Natural killer cell treated with Interleukin-12 subunit alpha and Interleukin-12 subunit beta and Interleukin-15 and Interleukin-18, amount 100 ng/mL, for 72 hours (primary cell): Measurements from ENCODE around the gene DNAJC17. TPM values are rescaled to one million over a fixed set of nuclear protein-coding genes. Genes with fewer than 3 reads are reported as not detected.
A peak's percentile ranks its signal among the peaks of the same experiment; 100 is the strongest.

ENCODE experiments used
- ATAC-seq, 2 donors: fragments of 150-1000 bp; cut with Tn5 transposase in 1 of 2; sonication (Bioruptor Pico), chemical (Tn5 transposase) in 1 of 2; 2 replicates each; pipeline ENCODE4 v1.10.0; 2021
- DNase-seq: peaks from one replicate; pipeline ENCODE4 v3.0.0; 2022; ENCODE audit warnings: low spot score
- H3K27ac Mint-ChIP-seq, 2 donors: 1 replicate in 1 of 2; 2 replicates in 1 of 2; pipeline ENCODE4 v1.8.0; 2022; ENCODE audit warnings: mixed read lengths in 2 of 2, mild to moderate bottlenecking in 1 of 2, moderate library complexity in 1 of 2
- H3K27me3 Mint-ChIP-seq, 2 donors: 1 replicate in 1 of 2; 2 replicates in 1 of 2; pipeline ENCODE4 v1.8.0; 2022; ENCODE audit warnings: mixed read lengths in 2 of 2
- H3K36me3 Mint-ChIP-seq: one replicate; pipeline ENCODE4 v1.8.0; 2022; ENCODE audit warnings: mixed read lengths
- H3K4me1 Mint-ChIP-seq, 2 donors: 1 replicate in 1 of 2; 2 replicates in 1 of 2; pipeline ENCODE4 v1.8.0; 2022; ENCODE audit warnings: low read depth in 2 of 2, mixed read lengths in 2 of 2, mild to moderate bottlenecking in 1 of 2
- H3K4me3 Mint-ChIP-seq: one replicate; pipeline ENCODE4 v1.8.0; 2022; ENCODE audit warnings: mixed read lengths
- H3K9me3 Mint-ChIP-seq: 2 replicates; pipeline ENCODE4 v1.8.0; 2022; ENCODE audit warnings: mixed read lengths
- total RNA-seq, 2 donors: library from RNA; stranded (reverse); gene quantifications; one replicate each; pipeline ENCODE4 v1.2.3, GENCODE V29; 2022

Gene DNAJC17
- total RNA-seq, 2 donors from 2014 or later = 40.4 to 62.6 TPM

DNA sequence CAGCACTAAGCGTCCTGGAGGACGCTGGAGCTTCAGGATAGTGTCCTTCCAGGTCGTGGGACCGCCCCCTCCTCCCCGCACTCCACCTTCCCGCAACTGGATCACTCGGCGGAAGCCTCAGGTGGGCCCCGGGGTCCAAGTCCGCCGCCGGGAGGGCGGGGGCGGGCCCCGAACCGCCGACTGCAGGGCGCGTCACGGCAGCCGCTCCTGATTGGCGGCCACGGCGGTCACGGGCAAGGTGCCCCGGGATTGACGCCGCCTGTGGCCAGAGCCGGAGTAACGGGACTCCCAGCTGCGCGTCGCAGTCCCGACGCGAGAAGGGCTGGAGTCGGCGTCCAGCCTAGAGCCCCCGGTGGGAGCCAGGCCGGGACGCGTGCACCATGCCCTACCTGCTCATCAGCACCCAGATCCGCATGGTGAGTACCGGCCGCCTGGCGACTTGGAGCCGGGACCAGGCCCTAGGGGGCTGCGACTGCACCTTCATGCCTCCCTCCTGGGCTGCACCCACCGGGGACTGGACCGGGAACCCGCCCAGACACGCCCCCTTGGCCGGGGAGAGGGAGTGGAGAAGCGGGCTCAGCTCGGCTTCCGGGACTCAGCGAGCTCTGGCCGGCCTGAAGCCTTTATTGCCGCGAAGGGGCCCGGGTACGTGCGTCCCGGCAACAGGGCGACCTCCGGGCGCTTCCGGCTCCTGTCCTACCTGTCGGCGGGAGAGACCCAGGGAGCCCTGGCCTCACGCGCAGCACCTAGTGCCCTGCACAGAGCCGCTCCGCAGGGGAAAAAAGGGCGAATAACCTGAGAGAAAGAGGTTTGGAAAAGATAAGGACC is 43.3 kb downstream of the DNAJC17 start, which contains the start of gene GCHFR:
Gene GCHFR (plus strand): TSS at position 268 of the 828 bp plus-strand sequence. CDS start 113 bp downstream, at position 381.
- Mint-ChIP-seq H3K9me3 (no peaks in the 10 kb centered on the region), H3K4me3 (peak within 1 kb of the TSS; percentile 73), H3K27me3 (no peaks in the 10 kb centered on the region), H3K36me3 (no peaks in the 10 kb centered on the region), H3K4me1 (peaks cover 19 to 25% of the 10 kb centered on the region in 2 donors), H3K27ac (peak within 1 kb of the TSS; percentile 62 to 85)
- ATAC-seq (peak; percentile 75 to 84), DNase-seq (peak; percentile 78)

- Mint-ChIP-seq H3K4me1 (peaks cover 14 to 17% of the 10 kb centered on the region in 2 donors), H3K27ac (peak overlapping the region in 1 of 2 donors; percentile 62), H3K27me3 (no peaks in the 10 kb centered on the region), H3K4me3 (peak overlapping the region; percentile 73), H3K9me3 (no peaks in the 10 kb centered on the region), H3K36me3 (no peaks in the 10 kb centered on the region)
- DNase-seq (peak; percentile 68), ATAC-seq (peak in 1 of 2 donors; percentile 18)
These were observed 44.1 kb downstream of the DNAJC17 start for GRCh38 chr15:40762919-40763800.

- Mint-ChIP-seq H3K36me3 (no peaks in the 10 kb centered on the region), H3K9me3 (no peaks in the 10 kb centered on the region), H3K27me3 (no peaks in the 10 kb centered on the region), H3K4me3 (no peak overlapping the region), H3K27ac (no peak overlapping the region), H3K4me1 (peaks cover 11 to 14% of the 10 kb centered on the region in 2 donors)
- ATAC-seq (no peak), DNase-seq (no peak)
These were observed 47.3 kb downstream of the DNAJC17 start for GRCh38 chr15:40759961-40760360.

DNA sequence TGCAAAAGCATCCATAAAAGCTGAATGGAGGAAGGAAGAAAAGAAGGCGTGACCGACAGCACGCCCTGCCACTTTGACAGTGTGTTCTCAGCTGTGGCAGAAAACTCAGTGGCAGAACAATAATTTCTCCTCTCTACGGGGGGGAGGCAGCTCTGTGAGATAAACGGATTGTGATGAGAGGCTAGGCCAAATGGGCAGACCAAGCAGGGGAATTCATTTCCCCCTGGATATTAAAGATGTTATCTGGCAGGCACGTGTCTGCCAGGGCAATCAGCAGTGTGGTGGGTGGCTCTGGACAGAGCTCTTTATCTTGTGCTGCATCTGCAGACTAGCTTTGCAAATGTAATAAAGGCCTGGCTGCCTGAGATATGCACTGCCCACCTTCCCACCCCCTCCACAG is 50.3 kb downstream of the DNAJC17 start:
- H3K4me1 Mint-ChIP-seq = peaks cover 26 to 30% of the 10 kb centered on the region in 2 donors
- no peak for DNase-seq
- H3K27me3 Mint-ChIP-seq = no peaks in the 10 kb centered on the region
- H3K27ac Mint-ChIP-seq = peak overlapping the region; percentile 12 to 16
- no peak for ATAC-seq
- H3K9me3 Mint-ChIP-seq = no peaks in the 10 kb centered on the region
- H3K4me3 Mint-ChIP-seq = peak overlapping the region; percentile 26
- no peaks in the 10 kb centered on the region for H3K36me3 Mint-ChIP-seq

DNA sequence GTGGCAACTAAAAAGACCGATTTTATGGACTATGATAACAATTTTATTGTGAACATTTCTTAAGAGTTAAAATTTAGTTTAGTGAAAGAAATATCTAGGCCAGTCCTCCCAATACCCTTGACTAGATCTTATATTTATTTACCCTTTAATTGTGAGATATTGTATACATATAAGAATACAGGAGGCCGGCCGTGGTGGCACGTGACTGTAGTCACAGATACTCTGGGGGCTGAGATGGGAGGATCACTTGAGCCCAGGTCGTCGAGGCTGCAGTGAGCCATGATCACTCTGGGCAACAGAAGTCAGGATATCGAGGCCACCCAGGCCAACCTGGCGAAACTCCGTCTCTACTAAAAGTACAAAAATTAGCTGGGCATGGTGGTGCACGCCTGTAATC is 51.5 kb downstream of the DNAJC17 start:
- H3K4me1 Mint-ChIP-seq = peaks cover 26 to 37% of the 10 kb centered on the region in 2 donors
- no peak for ATAC-seq
- no peaks in the 10 kb centered on the region for H3K27me3 Mint-ChIP-seq
- no peaks in the 10 kb centered on the region for H3K9me3 Mint-ChIP-seq
- no peaks in the 10 kb centered on the region for H3K36me3 Mint-ChIP-seq
- peak overlapping the region; percentile 95 for H3K4me3 Mint-ChIP-seq
- H3K27ac Mint-ChIP-seq = peak overlapping the region; percentile 97 to 99
- DNase-seq = no peak

DNA sequence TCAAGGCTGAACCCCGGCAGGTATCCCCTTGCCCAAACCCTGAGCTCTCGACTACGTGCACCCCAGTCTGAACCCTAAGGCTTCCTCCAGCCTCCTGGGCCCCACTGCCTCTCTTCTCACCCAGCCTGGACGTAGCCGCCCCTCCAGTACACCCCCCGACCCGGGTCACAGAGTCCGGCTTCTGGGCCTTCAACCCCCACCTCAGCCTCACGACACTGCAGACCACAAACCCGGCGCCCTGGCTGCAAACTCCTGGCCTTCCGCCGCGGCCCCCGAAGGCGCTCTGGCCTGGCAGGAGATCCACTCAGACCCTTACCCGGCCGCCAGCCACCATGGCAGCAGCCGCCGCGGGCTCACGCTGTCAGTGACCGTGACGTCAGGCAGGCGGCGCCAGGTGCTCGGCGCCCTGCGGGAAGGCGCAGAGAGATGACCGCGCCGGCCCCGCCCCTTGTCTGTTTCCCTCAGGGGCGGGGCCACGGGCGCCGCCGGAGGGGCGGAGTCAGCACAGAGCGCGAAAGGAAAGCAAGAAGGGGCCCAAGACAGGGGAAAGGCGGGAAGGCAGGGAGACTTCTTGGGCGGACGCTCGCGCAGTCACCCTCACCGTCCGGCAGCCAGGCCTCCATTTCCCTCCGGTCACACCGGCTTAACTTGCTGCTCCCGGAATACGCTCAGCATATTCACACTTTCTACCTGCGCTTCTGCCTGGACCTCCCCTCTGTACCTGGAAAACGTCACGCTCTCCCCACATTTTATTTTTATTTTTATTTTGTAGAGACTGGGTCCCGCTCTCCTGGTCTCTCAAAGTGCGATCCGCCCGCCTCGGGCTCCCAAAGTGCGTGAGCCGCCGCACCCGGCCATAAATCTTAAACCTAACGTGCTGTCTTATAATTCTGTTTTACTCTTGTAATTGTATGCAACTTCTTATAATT is 52.1 kb downstream of the DNAJC17 start, which contains the start of gene RMDN3:
Gene RMDN3 (minus strand): TSS at position 372 of the 929 bp plus-strand sequence. CDS start 471 bp downstream, outside the sequence.
- ATAC-seq (peak; percentile 95 to 97), DNase-seq (peak; percentile 94)
- Mint-ChIP-seq H3K27me3 (no peaks in the 10 kb centered on the region), H3K36me3 (no peaks in the 10 kb centered on the region), H3K27ac (peak within 1 kb of the TSS; percentile 97 to 99), H3K4me3 (peak within 1 kb of the TSS; percentile 95), H3K9me3 (no peaks in the 10 kb centered on the region), H3K4me1 (peaks cover 26 to 37% of the 10 kb centered on the region in 2 donors)

- Mint-ChIP-seq H3K27ac (peak overlapping the region; percentile 97 to 99), H3K4me3 (peak overlapping the region; percentile 95), H3K9me3 (no peaks in the 10 kb centered on the region), H3K36me3 (peaks cover 4% of the 10 kb centered on the region), H3K27me3 (no peaks in the 10 kb centered on the region), H3K4me1 (peaks cover 26 to 37% of the 10 kb centered on the region in 2 donors)
- ATAC-seq = peak in 1 of 2 donors; percentile 14
- DNase-seq = no peak
These were observed 52.7 kb downstream of the DNAJC17 start for GRCh38 chr15:40754574-40754882.

- Mint-ChIP-seq H3K36me3 (peaks cover 4% of the 10 kb centered on the region), H3K9me3 (no peaks in the 10 kb centered on the region), H3K4me1 (peaks cover 41% of the 10 kb centered on the region in 2 donors), H3K27me3 (no peaks in the 10 kb centered on the region), H3K4me3 (no peak overlapping the region), H3K27ac (no peak overlapping the region)
- DNase-seq (no peak), ATAC-seq (no peak)
These were observed 55.5 kb downstream of the DNAJC17 start for GRCh38 chr15:40751745-40752144.

- H3K27ac Mint-ChIP-seq = no peak overlapping the region
- H3K9me3 Mint-ChIP-seq = no peaks in the 10 kb centered on the region
- no peak overlapping the region for H3K4me3 Mint-ChIP-seq
- H3K27me3 Mint-ChIP-seq = no peaks in the 10 kb centered on the region
- DNase-seq (no peak), ATAC-seq (no peak)
- peaks cover 39 to 47% of the 10 kb centered on the region in 2 donors for H3K4me1 Mint-ChIP-seq
- H3K36me3 Mint-ChIP-seq = peaks cover 4% of the 10 kb centered on the region
These were observed 56.4 kb downstream of the DNAJC17 start for GRCh38 chr15:40750885-40751284.

GRCh38 chr15:40749151-40749630 is 58.1 kb downstream of the DNAJC17 start:
- DNase-seq (no peak), ATAC-seq (no peak)
- peaks cover 50 to 58% of the 10 kb centered on the region in 2 donors for H3K4me1 Mint-ChIP-seq
- H3K27ac Mint-ChIP-seq = no peak overlapping the region
- no peaks in the 10 kb centered on the region for H3K27me3 Mint-ChIP-seq
- H3K9me3 Mint-ChIP-seq = no peaks in the 10 kb centered on the region
- peaks cover 4% of the 10 kb centered on the region for H3K36me3 Mint-ChIP-seq
- no peak overlapping the region for H3K4me3 Mint-ChIP-seq

DNA sequence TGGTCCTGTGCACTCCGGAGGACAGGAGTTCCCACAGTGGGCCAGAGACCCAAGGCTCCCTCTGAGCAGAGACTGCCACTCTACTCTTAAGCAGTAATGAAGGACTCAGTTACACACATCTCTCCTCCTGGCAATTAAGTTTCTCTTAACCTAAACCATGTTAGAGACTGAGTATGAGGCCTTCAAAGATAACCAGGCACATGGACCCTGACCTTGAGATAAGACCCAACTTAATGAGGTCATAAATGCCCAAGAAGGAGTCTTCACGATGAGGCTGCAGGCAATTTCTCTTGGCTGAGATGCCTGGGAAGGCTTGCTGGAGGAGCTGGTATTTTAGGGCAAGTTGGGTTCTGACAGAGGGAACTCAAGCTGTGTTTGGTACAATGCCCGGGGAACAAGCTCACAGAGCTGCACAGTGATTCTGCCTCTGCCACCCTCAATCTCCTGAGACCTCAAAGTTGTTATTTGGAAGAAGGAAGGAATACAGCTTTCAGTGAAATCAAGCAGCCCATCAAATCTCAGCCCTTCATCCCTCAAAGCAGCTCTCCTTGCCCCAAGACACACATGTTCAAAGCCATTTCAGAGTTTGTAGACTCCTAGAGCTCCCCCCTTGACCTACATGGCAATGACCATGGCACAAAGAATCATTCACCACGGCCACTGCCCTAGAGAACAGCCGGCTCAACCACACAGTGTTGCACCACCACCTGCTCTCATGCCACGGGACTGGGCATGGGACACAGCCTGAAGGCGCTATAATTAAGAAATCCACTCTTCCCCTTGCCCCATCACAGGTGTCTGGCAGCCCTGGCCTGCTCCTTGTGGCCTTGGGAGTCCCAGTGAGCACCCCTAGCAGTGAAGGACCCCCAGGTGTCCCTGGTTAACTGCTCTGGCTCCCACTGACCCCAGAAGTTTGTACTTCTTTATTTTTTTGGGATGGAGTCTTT is 59.3 kb downstream of the DNAJC17 start:
- Mint-ChIP-seq H3K36me3 (peaks cover 4% of the 10 kb centered on the region), H3K4me1 (peaks cover 48 to 55% of the 10 kb centered on the region in 2 donors)

GRCh38 chr15:40746916-40747418 is 60.3 kb downstream of the DNAJC17 start:
- peaks cover 45 to 53% of the 10 kb centered on the region in 2 donors for H3K4me1 Mint-ChIP-seq
- no peak for ATAC-seq
- no peaks in the 10 kb centered on the region for H3K27me3 Mint-ChIP-seq
- H3K27ac Mint-ChIP-seq = peak overlapping the region; percentile 46 to 72
- peaks cover 4% of the 10 kb centered on the region for H3K36me3 Mint-ChIP-seq
- no peak overlapping the region for H3K4me3 Mint-ChIP-seq
- H3K9me3 Mint-ChIP-seq = no peaks in the 10 kb centered on the region
- no peak for DNase-seq

More for the DNA sequence above, 59.3 kb downstream of the DNAJC17 start:
- H3K4me3 Mint-ChIP-seq = no peak overlapping the region
- H3K9me3 Mint-ChIP-seq = no peaks in the 10 kb centered on the region
- H3K27ac Mint-ChIP-seq = peak overlapping the region in 1 of 2 donors; percentile 72
- no peaks in the 10 kb centered on the region for H3K27me3 Mint-ChIP-seq
- ATAC-seq (no peak), DNase-seq (no peak)
